ENCODE results near the gene HOXA3.

Gene HOXA3

DNA sequence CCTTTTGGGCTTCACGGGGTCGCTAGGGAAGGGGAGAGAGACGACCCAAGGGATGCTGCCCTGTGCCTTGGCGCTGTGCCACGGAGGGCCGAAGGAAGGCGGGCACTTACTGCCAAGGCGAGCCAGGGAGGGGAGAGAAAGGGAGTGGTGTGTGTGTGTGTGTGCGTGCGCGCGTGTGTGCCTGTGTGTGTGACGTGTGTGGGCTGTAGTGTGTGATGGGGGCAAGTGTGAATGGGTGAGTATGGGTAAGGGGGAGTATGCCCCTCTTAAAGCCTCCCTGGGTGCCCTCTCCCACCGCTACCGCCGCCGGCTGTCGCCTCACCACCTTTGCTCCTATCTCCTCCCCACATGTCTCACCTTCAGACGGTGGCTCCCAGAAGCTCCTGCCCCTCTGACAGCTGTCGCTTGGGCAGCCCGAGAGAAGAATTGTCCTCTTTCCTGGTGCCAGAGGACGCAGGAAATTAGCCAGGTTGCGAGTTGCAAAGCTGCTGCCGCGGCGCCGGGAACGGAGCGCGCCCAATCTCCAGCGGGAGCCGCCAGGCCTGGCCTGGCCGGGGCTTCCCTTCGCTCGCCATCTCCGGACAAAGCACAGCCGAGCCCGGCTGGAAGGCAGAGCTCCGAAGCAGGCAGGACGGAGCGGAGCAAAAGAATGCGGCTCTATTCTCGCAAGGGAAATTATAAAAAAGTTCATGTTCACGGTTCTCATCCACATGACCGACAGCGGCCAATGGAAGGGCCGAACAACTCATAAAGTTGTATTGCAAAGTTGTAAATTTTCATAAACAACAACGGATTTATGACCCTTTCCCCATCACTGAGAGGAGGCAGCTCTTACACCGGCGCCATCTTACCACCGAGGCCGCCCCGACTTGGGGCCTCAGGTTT lies at the start of gene HOXA3:
HOXA3 (minus strand) TSS at position 653 of the 885 bp plus-strand sequence. CDS start 41,943 bp downstream, outside the sequence.
- no peak for DNase-seq

DNA sequence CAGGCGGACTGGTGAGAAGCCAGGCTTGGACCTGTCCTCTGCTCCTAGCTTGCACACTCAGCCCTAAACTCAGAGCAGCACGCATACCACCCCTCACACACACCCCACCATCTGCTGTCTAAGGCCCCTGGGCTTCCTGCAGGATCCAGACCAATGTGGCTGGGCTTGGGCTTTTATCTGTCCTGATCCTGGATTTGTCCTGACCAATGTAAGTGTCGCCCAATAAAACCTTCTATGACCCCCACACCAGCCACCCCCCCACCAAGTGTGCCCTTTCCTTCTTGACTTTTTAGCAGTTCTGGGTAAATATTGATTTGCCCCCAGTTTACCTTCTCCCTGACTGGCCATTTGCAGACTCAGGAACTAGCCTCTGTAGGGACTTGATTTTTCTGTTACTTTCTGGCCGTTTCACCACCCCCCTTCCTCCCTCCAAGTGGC lies 49.2 kb upstream of the HOXA3 start:
- DNase-seq, result peak in 1 of 2 experiments; percentile 13

DNA sequence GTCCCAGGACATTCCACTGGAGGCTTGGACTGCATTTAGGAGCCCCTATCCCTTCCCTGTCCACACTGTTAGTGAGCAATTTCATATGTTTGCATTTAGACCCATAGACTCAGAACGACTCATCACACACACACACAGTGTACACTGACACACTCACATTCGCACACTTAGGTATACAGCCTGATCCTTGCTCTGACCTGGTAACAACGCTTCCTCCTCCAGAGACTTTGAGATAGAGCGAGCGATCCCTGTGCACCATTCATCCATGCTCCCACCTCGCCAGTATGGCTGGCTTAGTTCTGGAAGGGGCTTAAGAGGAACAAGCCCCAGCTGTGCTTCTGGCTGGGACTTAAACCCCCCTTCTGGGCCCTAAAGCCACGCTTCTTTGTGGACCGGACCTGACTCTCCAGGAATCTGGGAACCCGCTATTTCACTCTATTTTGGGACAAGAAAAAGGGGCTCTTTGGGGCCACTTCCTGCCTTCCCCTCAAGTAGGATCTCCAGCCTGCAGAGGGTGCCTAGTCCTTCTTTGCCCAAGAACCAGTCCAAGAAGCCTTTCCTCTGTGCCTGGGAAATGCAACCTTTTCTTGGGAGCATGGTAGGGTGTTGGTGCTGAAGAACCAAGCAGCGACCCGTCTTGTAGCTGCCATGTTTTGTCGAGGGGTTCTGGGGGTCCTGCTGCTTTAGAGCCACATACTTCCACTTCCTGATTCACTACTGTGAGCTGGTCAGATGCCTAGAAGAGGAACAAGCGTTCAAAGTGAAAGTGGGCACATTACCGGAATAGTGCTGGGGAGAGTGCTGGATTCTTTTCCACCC lies 48.6 kb upstream of the HOXA3 start:
- DNase-seq, result peak; percentile 58 to 67

DNA sequence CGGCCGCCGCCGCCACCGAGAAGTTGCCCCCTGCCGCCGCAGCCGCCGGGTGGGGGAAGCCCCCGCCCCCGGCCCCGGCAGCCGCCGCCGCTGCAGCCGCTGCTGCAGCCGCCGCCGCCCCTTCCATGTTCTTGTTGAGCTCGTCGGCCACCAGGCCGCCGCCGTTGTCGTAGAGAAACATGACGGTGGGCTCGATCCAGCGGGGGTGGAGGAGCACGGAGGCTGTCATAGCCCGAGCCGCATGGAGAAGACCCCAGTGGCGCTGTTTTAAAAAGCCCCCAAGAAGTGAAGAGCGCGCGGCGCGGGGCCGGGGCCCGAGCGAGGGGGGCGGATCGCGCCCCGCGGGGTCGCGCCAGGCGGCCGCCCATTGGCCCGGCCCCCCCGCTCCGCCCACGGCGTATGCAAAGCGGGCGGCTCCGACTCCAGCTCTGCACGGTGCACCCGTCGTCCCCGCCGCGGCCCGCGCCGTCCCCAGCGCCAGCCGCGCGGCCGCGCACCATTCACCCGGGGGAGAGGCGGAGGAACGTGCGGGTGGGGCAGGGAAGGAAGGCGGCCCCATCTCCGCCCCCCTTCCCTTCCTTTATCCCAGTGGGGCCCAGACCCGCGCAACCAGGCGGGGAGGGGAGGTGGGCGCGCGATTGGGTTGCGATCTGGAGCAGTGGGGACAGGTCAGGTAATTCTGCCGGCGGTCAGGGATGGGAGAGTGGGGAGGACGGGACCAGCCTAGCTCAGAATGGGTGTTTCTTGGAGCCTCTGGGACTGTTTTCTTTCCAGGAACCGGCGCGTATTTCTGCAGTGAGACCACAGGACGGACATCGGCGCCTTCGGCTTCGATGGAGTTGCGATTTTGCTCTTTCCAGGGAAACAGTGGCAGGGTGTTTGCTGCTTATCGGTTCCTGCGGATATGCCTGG lies 47.7 kb upstream of the HOXA3 start, which contains the start of gene HOXA13:
HOXA13 (minus strand) TSS at position 243 of the 912 bp plus-strand sequence; CDS start at position 229, 14 bp downstream.
- DNase-seq, result no peak

DNA sequence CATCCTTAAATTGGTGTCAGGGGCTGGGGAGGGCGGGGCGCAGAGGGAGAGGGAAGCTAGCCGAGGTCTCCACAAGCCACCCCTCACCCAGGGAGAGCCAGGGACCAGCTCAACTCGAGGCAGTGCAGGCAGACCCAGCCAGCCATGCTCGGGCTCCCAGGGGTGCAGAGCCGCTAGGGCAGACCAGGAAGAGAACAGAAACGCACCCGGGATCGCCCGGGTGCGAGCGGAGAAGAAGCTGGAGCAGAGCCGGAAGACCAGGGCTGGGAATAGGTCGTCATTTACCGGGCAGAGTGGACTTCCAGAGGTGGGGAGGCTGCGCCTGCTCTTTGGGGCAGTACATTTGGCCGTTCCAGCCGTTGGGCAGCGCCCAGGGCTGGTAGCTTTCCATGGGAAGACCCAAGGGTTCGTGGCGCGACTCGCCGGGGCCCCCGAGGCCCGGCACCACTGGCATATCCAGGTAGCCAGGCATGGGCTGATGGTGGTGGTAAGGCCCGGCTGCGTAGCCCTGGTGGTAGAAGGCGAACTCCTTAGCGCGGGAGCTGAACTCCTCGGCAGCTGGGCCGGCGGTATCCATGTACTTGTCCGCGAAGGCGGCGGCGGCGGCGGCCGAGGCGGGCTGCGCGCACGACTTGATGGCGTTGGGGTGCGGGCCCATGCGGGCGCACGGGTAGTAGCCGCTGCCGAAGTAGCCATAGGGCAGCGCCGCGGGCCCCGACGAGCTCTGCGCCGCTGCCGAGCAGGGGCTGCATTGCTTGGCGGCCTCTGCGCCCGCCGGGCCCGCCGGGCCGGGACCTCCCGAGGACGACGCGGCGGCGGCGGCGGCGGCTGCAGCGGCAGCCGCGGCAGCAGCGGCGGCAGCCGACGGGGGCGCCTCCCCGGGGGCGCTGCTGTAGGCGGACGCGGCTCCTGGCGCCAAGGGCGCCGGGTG lies 46.8 kb upstream of the HOXA3 start:
- no peak for DNase-seq

DNA sequence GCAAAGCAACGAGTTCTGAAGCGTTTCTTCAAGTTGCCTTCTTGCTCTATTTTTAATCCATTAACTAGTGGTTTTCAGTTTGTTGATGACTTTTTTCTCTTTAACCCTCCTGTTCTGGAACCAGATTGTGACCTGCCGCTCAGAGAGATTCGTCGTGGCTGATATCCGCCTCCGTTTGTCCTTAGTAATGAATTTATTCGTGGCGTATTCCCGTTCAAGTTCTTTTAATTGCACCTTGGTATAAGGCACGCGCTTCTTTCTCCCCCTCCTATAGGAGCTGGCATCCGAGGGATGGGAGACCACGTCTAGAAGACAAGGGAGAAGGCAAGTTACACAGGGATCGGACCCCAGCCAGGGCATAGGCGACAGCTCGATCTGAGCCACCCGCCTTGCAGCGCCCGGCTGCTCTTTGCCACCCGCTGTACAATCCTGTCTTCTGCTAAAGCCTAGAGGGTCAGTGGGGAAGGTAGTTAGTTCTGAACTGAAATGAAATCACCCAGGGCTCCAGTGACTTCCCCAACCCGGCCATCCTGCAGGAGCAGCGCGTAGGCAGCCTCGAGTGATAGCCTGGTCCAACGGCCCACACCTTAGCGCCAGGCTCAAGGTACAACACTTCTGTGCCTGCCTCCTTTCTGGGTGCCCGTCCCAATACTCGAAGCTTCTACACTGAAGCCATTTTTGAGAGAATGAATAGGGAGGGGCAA lies 45.9 kb upstream of the HOXA3 start:
- DNase-seq, result no peak

DNA sequence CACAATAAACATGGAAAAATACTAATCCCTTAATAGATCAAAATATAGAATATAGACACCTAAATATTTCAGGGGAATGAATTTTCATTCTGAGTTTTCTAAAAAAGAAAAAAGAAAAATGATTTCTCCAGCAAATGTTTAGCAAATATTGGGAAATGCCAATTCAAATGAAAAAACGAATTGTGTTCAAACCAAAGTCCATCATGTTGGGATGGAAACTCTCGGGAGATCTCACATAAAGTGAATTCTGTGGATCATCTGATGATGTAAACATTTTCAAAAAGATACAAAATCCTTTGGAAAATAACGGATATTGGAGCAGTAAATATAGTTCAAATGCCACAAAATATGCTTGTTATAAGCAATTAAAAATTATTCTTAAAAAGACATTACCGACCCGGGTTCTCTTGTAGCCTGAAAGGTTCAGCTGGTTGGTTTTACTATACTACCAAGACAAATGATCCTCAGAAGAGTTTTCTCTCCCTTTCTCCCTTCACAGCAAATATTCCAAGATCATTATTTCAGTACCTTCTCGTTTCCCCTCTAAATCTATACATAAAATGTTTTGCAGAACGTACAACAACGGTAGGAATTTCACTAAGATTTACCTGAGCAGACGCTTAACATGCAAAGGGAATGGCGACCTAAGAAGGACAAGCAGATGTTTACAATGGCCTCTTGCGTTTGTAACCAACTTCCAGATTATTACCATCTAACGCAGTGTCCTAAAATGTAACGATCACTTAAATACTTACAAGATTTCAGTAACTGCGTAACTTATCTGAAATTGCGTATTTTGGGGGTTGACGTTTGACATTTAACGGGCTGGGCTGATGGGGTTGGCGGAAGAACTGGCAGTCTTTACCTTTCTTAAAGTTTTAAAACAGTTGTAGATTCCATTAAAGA lies 45.0 kb upstream of the HOXA3 start:
- no peak for DNase-seq

DNA sequence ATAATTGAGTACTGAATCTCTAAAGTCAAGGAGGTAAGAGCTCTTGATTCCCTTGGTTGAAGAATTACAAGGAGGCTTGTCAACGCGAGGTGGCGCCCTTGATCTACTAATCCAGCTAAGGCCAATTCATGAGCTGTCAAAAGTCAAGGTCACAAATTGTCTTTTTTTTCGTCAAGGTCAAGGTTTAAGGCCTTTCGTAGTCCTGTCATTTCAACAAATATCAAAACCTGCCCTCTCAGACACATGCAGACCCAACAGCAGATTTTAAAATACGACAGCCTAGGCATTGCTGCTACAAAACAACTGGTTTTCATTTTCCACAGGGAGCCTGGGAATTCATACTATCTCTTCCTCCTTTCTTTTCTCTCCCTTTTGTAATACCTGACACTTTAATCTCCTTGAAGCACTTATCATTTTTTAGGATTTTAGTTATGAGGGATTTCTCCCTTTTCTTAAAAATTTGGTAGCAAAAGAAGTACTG lies 43.9 kb upstream of the HOXA3 start:
- peak; percentile 60 to 65 for DNase-seq

DNA sequence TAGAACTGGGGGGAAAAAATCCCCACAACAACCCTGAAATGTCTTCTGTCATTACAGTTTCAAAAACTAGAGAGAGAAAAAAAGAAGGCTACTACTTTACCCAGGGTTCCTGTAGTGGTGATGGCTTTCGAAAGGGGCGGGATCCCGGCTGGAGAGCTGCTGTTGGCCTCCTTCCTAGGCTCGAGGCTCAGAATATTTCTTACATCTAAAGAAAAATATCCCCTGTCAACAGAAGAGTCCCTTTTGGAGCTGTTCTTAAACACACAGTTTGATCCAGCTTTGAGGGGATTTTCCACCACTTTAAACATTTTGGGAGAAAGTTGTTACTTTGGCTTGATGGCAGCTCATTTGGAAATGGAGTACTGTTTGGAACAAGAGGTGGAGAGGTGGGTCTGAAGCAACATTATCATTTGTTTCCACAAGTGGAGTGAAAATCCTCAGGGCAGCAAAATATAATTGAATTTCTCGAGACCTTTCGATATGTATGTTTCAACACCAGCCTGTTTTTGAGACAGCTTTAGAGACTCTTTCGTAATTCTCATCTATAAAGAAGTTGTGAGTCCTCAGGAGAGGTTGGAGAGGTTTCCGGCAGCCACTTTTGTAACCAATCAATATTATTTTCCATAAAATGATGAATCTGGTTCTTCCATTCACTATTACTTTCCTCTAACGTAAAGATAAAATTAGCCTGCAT lies 42.5 kb upstream of the HOXA3 start:
- DNase-seq, result peak in 1 of 2 experiments; percentile 3

DNA sequence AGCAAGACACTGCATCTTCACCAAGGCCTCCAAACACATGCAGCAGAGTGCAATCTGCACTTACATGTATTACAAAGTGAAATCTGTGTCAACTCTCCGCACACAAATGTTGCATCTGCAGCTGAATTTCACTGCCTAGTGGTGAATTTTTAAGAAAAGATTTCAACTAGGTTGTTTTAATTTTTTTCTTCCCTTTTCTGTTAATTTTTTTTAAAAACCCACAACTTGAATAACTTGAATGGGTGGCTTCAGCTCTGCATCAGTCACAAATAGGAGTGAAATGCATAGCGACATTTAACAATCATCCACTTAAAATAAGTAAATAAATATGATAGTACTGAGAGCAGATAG lies 41.6 kb upstream of the HOXA3 start:
- DNase-seq, result no peak

DNA sequence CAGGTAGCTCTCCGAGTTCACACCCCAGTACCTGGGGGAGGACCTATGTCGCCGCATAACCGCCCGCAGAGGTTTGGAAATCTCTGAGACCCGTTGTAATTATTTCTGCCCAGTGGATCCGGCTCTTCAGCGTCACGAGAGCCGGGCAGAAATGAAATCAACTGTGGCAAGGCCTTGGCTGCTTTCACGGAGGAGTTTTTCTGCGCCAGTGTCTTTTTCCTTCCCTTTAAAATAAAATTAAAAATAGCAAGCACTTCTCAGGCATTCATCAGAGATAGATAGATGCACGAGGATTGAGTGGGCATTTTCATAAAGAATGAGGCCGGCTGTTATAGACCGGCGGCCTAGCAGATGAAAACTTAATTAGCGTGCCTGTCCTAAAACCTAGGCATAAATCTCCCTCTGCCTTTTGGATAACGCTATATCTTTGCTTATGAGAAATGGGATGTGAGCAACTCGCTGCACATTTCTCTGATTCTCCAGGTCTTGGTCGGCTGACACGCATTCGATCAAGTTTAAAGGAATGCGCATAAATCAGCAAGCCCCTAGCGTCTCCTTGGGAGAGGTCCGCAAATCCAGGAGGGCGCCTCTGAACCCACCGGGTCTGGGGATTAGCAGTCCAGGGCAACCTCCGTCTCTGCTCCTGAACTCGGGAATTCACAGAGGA lies 41.1 kb upstream of the HOXA3 start:
- DNase-seq, result no peak

DNA sequence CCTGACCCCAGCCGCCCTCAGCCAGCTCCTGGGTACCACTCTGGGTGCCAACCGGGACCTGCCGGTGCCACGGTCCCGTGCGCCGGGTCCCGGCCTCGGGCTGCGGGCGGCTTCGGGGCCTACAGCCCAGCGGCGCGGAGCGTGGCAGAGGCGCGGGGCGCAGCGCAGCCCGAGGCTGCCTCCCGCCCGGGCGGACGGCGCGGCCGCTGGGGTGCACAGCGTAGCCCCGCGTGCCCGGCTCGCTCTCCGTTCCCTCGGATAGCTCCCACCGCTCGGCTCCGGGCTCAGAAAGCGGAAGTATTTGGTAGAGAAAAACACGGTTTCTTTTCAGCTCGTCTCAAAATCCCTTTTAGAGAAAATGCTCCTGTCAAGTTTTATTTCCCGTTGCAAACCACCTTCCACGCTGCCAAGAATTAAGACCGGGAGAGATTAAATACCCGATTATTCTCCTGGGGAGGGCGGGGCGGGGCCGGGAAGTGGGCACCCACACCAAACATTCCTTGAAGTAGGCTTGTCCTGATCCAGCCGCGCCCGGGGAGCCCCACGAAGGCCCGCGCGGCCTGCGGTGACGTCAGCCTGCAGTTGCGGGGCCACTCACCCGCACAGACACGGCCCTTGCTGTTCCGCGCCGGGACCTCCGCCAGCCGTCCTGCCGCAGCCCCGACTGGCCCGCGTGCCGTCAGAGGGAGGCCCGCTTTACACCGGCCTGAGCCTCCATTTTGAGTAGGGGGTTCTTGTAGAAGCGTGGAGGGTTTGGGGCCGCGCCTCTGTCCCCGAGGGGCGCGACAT lies 40.4 kb upstream of the HOXA3 start:
- DNase-seq, result peak in 1 of 2 experiments; percentile 5

DNA sequence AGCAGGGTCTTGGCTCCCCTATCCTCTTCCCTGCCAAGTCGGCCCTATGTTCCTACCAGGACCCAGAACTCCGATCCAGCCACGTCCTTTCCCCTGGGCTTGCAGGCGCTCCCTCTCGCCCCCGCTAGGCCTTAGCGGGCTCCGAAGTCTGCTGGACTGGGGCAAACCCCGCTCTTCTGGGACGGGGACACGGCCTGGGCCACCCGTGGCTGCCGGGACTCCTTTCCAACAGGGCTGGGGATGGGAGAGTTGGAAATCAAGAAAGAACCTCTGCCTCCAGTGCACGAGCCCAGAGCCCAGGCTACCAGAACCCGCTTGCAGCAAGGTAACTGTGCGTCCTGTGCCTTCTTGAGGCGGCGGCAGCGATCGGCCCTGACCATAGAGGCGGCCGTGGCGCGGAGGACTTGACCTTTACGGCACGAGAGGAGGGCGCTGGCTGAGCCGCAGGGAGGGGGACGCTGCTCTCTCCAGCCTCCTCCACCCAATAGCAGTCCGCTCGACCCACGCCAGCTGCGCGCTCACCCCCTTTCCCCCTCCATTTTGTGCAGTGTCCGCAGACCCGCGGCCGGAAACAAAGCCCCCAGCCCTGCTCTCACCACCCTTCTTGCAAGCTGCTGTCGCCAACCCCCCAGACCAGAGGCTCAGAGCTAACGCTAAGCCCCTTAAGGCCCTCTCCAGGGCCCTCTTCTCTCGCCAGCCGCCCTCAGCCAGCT lies 39.6 kb upstream of the HOXA3 start:
- DNase-seq, result no peak

DNA sequence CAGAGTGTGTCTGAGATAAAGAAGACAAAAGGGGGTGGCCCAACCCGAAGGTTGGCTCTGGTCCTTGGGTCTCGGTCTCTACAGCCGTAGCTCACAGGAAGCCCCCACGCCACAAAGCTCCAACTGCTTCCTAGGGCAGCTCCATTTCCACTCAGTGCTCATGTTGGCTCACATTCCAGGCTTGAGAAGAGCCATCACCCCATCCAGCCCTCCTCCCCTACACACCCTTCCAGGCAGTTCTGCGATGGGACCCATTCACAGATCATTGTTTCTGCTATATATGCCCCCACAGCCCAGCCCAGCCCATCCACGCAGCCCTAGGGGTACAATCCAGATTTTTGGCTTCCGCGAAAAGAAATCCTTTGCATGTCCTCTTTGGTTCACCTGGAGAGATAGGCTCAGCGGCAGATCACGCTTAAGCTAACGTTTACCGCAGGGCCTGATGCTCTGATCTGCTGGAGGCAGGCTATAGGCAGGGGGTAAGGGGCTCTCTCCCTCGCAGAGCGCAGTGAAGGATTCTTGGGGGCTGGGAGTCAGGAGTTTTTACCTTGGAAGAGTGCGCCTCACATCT lies 38.9 kb upstream of the HOXA3 start:
- DNase-seq, result no peak

DNA sequence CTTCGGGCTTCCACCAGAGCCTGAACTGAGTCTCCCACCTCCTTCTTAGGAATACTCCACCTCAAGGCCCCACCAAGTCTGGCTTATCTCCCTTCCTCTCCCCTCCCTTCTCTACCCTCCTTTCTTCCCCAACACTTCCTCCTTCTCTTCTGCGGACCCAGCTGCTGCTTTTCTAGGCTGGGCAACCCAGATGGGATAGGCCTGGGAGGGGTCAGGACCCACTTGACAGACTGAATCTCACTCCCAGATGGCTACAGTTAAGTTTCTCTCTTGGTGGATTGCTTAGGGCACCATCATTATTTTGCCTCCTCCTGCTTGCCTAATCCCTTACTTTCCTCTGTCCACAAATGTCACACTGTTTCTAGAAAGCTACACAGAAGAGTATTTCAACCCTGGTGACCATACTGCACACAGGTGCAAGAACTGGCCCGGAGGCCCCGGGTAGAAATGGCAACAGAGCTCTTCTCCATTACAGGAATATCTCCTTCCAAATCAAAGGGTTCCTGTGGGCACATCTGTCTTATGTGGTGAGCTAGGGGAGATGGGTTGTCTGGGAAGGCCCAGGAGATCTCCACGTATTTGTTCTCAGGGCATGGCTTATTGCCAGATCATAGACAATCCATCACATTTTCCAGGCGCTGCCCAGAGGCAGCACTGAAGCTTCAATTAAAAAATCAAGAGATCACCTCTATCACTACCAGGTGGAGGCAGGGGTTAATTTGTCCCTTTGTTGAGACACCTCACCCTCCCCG lies 37.8 kb upstream of the HOXA3 start:
- no peak for DNase-seq
